HG03108 (cell line): ENCODE data around the gene IKBKE.

ENCODE experiments used
- ATAC-seq: cut with Tn5 transposase; IDR thresholded peaks from one replicate; pipeline ENCODE4 v1.9.1; 2021; ENCODE audit warnings: moderate library complexity; ENCODE audit not compliant: unreplicated experiment

Gene IKBKE

GRCh38 chr1:206453111-206453510 is 17.2 kb upstream of the IKBKE start:
- no peak for ATAC-seq

DNA sequence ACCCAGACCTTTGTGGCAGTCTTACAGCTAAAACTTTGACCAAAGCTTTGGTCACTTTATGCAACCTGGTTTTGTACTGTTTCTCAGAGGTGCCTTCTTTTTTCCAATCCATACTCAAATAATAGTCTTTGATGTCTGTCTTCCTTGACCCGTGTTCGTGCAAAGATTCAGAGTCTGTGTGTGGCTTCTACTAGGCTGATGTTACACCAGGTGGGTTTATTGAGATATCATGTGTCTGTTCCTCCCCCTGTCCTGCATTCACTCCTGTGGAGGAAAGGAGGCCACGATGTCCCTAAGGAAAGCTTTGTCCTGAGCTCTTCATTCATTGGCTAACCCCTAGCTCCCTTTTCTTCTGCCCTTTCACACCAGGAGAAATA is 15.0 kb upstream of the IKBKE start:
- ATAC-seq = no peak

- no peak for ATAC-seq
These were observed 14.5 kb upstream of the IKBKE start for GRCh38 chr1:206455666-206456344.

DNA sequence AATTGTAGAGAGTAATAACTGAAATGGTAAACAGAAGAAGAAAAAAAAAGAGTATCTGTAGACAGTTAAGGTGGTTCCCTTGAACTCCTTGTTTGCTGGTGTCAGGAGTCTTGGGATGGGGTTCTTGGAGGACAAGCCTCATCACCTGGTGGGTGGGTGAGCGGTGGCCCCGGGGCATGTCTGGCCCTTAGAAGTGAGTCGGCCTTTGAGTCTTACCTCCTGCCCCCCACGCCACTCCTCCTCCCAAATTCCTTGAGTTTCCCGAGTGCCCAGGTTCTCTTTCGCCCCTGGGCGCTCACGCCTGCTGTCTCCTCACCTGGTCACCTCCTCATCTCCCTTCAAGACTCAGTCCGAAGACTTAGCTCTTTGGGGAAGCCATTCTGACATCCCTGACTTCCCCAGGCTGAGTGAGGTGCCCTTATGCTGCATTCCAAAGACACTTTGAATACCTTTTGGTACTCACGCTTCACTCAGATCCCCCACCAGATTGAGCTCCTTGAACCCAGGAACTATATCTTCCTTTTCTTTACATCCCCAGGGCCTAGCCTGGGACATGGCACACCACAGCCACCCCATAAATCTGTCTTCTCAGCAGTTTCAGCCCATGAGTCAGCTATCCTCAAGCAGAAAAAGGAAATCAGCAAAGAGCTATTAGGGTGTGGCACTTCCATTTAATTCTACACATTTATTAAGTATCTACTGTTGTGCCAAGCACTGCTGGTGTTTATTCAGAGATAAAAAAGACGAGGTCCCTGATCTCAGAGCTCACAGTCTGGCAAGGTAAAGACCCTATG is 13.5 kb upstream of the IKBKE start:
- ATAC-seq = no peak

DNA sequence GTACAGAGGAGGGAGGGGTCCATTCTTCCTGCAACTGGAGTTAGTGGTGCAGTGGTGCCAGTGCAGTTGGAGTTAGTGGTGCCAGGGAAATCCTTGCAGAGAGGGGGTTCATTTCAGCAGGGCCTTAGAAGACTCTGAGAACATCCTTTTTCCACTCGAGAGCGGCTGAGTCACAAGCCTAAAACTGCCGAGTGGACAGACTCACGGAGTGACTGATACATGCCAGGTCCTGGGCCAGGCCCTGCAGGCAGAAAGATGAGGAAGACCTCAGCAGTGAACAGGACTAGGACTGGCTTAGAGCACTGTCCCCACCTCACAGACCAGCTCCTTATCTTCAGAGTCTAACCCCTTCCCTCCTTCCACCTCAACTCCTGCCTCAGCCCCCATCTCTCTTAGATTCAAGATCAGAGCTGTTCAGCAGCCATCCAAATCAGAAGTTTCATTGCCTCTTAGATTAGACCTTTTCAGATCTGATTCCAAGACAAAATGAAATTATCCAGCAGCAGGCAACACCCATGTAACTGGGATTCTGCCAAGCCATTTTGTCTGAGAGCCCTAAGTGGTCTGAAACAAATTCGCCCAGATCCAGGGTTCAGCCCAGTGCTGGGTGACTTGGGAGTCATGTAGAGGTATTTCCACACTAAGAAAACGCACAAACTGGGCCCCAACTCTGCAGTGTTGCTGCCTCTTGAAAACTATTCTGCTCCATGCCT is 12.7 kb upstream of the IKBKE start:
- no peak for ATAC-seq

DNA sequence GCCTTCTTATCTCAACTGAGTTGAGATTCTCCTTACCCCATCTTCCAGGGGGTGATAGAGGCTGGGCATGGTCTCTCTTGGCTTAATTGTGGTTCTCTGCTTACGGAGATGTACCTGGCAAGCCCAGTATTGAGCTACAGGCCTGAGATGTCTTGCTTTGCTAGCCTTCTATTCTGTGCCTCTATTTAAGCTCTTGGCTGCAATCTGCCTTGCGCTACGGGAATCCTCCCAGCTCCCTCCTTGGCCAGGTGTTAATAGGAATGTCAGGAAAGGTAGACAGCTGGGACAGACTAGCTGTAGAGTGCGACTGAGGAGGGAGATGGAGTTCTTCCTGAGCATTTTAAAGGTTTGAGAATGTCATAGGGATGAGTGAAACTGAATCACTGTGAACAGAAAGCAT is 10.6 kb upstream of the IKBKE start:
- no peak for ATAC-seq

GRCh38 chr1:206460836-206461426 is 9.3 kb upstream of the IKBKE start:
- no peak for ATAC-seq

GRCh38 chr1:206461602-206462455 is 8.4 kb upstream of the IKBKE start:
- peak; percentile 62 for ATAC-seq

GRCh38 chr1:206463137-206463536 is 7.1 kb upstream of the IKBKE start:
- ATAC-seq = no peak

DNA sequence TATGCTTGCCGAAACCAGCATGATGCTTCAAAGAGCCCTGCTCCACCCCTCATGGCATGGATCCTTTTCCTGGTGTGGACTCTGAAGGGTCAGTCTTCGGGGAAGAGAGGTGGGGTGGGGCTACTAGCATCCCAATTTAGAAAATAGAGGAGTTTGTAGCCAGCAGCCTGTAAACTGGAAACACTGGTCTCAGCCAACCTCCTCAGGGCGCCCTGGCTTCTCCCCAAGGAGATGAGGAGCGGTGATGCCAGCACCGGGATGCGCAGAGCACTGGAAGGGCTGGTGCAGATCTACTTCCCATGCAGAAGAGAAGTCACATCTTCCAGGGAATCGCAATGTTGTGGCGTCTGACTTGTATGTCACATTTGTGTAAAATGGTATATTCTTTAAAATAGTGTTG is 6.4 kb upstream of the IKBKE start:
- no peak for ATAC-seq

GRCh38 chr1:206464456-206464964 is 5.8 kb upstream of the IKBKE start:
- ATAC-seq = no peak

DNA sequence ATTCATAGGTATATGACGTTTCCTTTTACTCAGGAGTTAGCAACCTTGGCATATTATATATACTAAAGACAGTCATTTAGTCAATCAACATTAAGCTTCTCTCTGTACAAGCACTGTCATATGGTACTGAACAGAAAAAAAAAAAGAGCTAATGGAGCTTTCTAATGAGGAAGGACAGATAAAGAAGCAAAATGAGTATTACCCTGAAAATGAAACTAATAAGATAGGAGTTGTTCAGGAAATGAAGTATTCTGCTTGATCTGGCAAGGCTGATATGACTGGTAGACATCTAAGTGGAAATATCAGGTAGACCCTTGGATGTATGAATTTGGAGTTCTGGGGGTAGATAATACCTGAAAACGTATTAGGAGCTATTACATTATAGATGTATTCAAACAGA is 4.3 kb upstream of the IKBKE start:
- no peak for ATAC-seq

- no peak for ATAC-seq
These were observed 3.2 kb upstream of the IKBKE start for GRCh38 chr1:206466840-206467649.

- no peak for ATAC-seq
These were observed 2.4 kb upstream of the IKBKE start for GRCh38 chr1:206467915-206468314.

DNA sequence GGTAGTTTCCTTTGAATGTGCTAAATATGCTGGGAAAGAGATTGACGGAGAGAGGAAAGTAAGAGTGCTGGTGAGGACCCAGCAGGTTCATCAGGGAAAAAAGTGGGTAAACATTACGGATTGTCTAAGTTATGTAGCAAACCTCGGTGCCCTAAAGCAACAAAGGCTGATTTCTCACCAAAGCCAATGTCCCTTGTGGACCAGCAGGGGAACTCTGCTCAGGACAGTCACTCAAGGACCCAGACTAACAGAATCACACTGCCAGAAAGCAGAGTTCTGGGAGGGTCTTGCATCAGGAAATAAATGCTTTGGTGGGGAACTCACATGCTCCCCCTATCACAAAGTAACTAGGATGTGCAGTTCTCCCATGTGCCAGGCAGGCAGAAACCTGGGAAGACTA is 1.7 kb upstream of the IKBKE start:
- no peak for ATAC-seq

DNA sequence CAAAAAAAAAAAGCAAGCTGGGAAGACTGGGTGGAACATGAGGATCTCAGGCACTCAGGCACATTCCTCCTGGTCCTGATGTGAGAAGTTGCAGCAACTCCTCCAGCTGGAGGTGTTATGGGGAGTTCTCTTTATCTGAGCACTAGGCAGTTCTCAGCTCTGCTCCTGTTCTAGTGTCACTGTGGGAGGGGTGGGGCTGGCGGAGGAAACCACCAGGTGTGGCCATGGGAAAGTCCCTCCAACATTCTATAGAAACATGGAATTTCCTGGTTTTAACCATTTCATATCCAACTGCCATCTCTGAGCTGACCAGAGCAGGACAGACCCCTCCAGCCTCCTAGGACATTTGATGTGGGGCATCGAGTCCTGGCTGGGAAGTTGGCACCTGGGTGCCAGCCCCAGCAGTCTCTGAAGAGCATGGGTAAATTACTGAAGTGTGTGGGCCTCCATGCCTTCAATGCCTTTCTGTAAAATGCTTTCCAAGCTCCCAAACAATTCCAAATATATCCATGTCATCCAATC is 804 bp upstream of the IKBKE start:
- ATAC-seq = no peak

DNA sequence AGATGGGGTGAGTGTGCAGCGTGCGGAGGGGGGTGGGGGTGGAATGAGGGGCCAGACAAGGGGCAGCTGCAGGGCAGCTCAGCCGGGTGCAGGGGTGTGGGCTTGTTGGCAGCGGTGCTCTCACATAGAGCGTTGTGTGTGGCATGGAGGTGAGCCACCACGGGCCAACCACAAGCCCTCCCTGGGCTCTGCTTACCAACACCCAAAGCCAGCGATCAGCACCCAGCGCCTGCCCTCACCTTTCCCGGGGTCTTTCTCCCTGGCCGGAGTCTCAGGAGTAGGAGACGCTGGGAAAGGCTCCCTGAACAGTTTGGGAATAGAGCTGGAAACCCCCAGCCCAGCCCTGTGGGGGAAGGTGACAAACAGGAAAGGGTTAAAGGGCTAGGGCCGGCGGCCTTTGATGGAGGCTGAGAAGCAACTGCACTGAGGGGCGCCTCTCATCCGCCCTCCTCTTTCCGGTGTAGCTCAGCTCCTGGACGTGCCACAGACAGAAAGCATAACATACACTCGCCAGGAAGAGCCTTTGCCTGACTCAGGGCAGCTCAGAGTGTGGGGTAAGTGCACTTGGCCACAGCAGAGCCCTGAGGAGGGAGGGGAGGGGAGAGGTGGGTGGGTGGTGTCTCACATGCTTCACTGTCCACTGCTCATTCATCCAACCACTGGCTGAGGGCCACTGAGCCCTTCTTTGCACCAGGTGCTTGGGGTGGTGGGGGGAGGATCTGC is 577 bp downstream of the IKBKE start:
- no peak for ATAC-seq

GRCh38 chr1:206471415-206471801 is 1.1 kb downstream of the IKBKE start:
- ATAC-seq = no peak

DNA sequence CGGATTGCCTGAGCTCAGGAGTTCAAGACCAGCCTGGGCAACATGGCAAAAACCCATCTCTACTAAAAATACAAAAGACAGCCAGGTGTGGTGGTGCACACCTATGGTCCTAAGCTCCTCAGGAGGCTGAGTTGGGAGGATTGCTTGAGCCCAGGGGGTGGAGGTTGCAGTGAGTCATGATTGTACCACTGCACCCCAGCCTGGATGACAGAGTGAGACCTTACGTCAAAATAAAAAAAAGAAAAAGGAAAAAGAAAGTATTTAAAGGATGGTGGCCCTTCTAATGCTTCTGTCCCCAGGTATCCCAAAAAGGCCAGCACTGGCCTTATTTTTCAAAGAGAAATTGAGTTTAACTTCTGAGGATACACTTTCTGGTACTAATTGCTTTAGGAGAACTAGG is 1.7 kb downstream of the IKBKE start:
- ATAC-seq = no peak
